Activated CD8-positive, alpha-beta memory T cell treated with anti-CD3 and anti-CD28 coated beads, Interleukin-2, amount 50 U/mL, for 48 hours (primary cell): ENCODE results near the gene TLCD3B.

Experiments used
- DNase-seq: peaks from one replicate; pipeline ENCODE4 v3.0.0-alpha.2; 2020

Gene TLCD3B

DNA sequence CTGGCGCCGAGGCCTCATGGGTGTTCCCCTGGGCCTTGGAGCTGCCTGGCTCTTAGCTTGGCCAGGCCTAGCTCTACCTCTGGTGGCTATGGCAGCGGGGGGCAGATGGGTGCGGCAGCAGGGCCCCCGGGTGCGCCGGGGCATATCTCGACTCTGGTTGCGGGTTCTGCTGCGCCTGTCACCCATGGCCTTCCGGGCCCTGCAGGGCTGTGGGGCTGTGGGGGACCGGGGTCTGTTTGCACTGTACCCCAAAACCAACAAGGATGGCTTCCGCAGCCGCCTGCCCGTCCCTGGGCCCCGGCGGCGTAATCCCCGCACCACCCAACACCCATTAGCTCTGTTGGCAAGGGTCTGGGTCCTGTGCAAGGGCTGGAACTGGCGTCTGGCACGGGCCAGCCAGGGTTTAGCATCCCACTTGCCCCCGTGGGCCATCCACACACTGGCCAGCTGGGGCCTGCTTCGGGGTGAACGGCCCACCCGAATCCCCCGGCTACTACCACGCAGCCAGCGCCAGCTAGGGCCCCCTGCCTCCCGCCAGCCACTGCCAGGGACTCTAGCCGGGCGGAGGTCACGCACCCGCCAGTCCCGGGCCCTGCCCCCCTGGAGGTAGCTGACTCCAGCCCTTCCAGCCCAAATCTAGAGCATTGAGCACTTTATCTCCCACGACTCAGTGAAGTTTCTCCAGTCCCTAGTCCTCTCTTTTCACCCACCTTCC, 43.5 kb downstream of the TLCD3B start:
- no peak for DNase-seq

DNA sequence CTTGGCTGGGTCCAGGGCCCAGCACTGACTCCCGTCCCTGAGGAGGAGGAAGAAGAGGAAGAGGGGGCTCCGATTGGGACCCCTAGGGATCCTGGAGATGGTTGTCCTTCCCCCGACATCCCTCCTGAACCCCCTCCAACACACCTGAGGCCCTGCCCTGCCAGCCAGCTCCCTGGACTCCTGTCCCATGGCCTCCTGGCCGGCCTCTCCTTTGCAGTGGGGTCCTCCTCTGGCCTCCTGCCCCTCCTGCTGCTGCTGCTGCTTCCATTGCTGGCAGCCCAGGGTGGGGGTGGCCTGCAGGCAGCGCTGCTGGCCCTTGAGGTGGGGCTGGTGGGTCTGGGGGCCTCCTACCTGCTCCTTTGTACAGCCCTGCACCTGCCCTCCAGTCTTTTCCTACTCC, 44.1 kb downstream of the TLCD3B start:
- no peak for DNase-seq

DNA sequence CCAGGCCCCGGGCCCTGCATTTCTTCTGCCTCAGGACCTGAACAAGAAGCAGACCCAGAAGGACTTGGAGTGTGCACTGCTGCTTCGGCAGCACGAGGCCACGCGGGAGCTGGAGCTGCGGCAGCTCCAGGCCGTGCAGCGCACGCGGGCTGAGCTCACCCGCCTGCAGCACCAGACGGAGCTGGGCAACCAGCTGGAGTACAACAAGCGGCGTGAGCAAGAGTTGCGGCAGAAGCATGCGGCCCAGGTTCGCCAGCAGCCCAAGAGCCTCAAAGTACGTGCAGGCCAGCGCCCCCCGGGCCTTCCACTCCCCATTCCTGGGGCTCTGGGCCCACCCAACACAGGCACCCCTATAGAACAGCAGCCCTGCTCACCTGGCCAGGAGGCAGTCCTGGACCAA, 44.8 kb downstream of the TLCD3B start:
- DNase-seq, result no peak

DNA sequence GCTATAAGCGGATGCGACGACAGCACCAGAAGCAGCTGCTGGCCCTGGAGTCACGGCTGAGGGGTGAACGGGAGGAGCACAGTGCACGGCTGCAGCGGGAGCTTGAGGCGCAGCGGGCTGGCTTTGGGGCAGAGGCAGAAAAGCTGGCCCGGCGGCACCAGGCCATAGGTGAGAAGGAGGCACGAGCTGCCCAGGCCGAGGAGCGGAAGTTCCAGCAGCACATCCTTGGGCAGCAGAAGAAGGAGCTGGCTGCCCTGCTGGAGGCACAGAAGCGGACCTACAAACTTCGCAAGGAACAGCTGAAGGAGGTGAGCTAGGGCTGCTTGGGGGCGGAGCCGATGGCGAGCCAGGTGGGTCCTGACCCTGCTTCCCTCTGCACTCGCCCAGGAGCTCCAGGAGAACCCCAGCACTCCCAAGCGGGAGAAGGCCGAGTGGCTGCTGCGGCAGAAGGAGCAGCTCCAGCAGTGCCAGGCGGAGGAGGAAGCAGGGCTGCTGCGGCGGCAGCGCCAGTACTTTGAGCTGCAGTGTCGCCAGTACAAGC, 45.7 kb downstream of the TLCD3B start:
- no peak for DNase-seq

DNA sequence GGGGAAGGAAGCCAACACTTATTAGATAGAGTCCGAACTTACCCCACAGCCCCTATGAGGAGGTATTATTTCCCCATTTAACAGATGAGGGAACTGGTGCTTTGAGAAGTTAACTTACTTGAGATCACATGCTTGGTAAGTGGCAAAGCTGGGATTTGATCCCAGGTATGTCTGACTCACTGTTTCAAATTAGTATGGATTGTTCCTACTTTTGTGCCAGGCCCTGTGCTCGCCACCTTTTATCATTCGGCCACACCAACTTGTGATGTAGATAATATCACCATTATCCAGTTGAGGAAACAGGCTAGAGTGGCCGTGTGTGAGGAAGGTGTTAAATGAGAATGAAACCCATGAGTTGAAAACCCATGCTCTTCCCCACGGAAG, 46.3 kb downstream of the TLCD3B start:
- no peak for DNase-seq

DNA sequence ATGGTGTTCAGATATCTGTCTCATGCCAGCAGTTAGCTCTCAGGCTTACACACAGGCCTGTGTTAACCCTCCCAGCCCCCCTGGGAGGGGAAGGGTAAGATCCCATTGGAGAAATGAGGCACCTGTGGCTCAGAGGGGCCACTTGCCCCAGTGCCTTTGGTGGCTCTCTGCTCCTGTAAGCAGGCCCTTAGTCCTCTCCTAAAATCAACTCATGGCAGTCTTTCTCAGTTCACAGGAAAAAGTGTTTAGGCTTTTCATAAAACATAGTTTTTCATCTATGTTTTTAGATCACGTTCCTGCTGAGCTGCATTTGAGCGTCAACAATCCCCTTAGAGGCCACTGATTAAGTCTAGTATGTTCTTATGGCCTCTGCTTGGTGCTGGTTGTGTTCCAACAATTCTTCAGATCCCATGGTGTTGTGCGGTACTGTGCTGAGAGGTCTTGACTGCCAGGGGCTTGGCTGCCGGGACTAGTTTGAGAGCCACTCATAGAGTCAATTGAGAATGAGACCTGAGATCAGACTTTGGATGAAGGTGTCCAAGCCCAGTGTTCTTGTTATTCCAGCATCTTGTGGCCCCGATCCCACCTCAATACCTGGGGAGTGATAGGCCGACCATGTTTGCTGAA, 46.8 kb downstream of the TLCD3B start:
- DNase-seq, result no peak

DNA sequence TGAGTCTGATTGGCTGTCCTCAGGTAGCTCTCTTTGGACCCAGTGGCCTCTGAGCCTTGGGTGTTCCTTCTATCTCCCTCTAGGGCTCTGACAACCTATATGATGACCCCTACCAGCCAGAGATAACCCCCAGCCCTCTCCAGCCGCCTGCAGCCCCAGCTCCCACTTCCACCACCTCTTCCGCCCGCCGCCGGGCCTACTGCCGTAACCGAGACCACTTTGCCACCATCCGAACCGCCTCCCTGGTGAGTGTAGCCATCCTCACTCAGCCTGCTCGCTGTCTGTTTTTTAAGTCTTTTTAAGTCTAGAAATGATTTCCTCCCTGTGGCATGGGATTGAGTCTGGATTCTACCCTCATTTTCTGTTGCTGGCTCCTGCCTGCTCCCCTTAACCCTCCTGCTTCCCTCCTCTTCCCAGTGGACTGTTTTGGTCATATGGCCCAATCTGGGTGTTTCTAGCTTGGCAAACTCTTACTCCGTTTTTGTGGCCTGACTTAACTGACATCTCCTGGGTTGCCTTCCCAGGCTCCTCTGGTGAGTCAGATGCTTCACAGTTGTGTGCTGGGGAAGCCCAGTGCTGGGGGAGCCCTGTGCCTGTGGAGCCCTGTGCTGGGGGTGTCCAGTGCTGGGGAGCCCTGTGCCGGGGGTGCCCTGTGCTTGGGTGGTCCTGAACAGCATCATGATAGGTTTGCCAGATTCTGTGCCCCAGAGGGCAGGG, 47.5 kb downstream of the TLCD3B start:
- DNase-seq, result no peak

DNA sequence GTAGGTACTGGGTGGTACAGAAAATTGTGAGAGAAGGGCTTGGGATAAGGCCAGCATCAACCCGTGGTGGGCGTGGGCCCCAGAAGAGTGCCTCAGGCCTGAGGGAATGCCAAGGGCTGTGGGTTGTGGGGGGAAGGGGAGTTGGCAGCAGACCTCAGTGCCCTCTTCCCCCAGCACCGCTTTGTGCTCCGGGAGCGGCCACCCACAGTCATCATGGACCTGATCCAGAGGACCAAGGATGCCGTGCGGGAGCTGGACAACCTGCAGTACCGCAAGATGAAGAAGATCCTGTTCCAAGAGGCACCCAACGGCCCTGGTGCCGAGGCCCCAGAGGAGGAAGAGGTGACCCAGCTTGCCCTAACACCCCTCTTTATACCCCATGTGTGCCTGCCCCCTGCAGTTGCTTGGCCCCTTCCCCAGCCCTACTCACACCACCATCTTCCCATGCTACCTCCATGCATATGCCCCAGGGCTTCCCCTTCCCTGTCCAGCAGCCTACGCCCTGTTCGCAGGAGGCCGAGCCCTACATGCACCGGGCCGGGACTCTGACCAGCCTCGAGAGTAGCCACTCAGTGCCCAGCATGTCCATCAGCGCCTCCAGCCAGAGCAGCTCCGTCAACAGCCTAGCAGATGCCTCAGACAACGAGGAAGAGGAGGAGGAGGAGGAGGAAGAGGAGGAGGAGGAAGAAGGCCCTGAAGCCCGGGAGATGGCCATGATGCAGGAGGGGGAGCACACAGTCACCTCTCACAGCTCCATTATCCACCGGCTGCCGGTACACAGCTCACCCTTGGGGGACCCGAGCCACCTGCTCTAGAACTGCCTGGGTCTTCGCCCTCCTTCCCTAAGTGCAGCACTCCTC, 48.3 kb downstream of the TLCD3B start:
- DNase-seq, result no peak

DNA sequence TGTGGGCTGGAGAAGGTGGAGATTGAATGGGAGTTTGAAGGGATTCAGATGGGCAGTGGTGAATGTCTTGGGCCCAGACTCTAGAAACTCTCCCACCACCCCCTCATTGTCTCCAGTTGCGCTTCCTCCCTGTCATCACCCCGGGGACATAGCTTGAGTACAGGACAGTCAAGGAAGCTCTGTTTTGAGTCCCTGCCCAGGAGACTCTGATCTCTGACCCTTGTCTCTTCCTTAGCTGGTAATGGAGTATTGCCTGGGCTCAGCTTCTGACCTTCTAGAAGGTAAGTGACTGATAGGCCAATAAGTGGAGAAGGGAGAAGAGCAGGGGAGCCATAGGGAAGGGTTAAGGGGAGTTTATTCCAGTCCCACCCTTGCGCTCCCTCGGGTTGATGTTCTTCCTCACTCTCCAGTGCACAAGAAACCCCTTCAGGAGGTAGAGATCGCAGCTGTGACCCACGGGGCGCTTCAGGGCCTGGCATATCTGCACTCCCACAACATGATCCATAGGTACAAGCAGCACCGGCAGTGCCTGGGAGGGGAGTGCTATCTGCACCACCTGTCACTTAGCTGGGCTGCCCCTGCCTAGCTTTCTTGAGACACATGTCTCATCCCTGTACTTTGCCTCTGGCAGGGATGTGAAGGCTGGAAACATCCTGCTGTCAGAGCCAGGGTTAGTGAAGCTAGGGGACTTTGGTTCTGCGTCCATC, 52.4 kb downstream of the TLCD3B start:
- no peak for DNase-seq

DNA sequence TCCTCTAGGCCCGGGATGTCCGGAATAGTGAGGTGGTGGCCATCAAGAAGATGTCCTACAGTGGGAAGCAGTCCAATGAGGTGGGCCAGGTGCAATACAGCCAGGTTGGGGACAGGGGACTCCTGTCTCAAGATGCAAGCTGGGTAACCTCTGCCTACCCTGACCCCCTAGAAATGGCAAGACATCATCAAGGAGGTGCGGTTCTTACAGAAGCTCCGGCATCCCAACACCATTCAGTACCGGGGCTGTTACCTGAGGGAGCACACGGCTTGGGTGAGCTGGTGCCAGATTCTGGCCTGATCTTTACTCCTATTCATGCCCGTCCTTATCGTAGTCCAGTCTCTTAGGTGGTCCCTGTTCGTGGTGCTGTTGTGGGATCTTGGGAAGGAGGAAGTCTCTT, 53.0 kb downstream of the TLCD3B start:
- no peak for DNase-seq

DNA sequence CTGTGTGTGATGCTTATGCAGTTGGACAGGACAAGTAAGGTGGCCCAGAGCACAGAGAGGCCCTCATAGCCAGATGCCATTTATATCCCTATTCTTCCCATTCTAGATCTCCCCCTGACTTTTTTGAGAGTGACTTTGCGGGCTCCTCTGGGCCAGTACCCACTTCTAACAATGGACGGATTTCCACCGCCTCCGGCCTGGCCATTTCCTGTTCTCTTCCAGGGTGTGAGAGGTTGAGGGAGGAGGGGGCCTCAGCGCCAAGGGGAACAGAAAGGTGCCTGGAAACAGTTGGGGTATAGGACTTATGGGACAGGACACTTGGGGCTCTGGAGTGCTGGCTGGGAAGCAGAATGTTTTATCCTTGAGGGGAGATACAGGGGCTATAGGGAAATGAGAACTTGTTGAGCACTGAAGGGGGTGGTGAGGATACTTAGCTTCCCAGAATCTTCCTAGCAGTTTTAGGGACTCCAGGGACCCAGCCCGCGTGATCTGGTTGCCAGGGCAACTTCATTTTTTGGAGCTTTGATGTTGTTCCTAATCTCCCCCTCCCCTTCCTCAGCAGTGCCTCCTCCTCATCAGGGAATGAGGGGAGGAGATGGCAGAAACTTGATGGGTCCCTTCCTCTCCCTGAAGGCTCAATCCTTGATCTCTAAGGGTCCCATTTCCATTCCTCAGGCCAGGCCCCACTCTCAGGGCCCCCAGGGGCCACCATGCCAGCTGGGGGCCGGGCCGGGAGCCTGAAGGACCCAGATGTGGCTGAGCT, 53.8 kb downstream of the TLCD3B start:
- DNase-seq, result no peak

DNA sequence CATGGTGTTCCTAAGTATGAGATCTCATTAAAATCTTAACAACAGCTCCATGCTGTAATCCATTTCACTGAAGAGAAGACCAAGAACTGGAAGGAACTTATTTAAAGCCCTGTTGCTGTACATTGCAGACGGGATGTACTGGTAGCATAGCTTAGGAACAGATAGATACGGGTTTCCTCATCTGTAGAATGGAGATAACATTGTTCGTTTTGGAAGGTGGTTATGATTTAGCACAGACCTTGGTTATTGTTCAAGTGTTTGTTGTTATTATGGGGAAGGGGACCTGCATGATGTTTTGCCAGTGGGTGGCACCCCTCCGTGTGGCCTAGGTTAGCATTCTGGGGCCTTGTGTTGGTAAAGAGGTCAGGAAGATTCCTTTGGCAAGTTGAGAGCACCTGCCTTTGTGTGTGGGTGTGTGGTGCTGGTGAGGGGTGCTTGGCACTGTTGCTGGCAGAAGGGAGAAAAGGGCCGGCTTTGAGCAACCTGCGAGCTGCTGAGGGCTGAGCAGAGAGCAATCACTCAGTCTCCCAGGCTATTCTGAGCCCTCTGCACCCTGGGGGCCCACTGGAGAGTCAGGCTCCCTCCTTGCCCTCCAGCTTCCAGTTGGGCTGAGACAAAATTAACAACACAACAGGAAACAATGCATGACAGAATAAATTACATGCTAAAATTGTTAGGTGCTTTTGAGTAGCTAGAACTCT, 55.1 kb downstream of the TLCD3B start:
- no peak for DNase-seq

DNA sequence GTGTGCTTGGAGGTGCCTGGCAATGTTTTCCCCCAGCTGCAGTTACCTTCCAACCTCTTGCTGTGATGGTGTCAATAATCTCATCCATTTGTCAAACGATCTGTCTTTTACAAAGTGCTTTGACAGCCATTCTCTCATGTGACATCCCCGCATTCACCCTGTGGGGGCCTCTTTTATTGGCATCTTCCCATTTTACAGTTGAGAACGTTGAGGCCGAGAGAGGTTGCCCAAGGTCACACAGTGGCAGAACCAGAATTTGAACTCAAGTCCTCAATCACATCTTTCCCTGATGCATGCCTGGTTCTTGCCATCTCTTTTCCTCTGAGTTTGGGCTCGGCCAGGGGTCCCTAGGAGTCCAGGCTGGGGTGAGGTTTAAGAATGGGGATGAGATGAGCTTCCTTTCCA, 55.9 kb downstream of the TLCD3B start:
- no peak for DNase-seq
